ENCODE data around the gene FLT1. TPM values are rescaled to one million over a fixed set of nuclear protein-coding genes. Genes with fewer than 3 reads are reported as not detected.

The FLT1 gene
- total and polyA plus RNA-seq, 2 of the 13 experiments (the other 11 are each of a cell fraction or from before 2014, with no cell fraction given) = 0.02 TPM; not detected in 1

DNA sequence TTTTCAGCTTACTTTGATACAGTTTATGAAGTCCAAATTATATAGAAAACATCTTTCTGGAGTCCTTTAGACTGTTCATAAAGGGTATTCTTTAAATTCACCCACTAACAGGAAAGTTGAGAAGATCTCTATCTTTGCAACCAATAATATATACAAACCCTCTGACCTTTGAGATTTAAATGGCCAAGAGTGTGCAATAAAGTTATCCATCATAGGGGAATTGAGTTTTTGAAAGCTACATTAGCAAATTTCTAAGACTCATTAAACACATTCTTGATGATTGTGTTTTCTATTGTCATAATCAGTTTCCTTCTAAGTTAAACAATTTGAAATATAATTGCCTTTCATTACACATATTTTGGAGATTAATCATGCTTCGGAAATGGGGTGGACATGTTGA, 15.9 kb downstream of the FLT1 start (continued):
- TF ChIP-seq, protein P1, sequence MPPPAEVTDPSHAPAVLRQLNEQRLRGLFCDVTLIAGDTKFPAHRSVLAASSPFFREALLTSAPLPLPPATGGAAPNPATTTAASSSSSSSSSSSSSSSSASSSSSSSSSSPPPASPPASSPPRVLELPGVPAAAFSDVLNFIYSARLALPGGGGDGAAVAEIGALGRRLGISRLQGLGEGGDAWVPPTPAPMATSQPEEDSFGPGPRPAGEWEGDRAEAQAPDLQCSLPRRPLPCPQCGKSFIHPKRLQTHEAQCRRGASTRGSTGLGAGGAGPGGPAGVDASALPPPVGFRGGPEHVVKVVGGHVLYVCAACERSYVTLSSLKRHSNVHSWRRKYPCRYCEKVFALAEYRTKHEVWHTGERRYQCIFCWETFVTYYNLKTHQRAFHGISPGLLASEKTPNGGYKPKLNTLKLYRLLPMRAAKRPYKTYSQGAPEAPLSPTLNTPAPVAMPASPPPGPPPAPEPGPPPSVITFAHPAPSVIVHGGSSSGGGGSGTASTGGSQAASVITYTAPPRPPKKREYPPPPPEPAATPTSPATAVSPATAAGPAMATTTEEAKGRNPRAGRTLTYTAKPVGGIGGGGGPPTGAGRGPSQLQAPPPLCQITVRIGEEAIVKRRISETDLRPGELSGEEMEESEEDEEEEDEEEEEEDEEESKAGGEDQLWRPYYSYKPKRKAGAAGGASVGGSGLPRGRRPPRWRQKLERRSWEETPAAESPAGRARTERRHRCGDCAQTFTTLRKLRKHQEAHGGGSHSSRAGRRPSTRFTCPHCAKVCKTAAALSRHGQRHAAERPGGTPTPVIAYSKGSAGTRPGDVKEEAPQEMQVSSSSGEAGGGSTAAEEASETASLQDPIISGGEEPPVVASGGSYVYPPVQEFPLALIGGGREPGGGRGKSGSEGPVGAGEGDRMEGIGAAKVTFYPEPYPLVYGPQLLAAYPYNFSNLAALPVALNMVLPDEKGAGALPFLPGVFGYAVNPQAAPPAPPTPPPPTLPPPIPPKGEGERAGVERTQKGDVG (CRISPR knock-in tag; IDR thresholded peaks at IDR 0.05; ENCODE audit: borderline replicate concordance) = no peak
- TF ChIP-seq NFE2 (CRISPR knock-in tag; IDR thresholded peaks at IDR 0.05) (no peak), MAF1 (CRISPR knock-in tag; IDR thresholded peaks at IDR 0.05; ENCODE audit: borderline replicate concordance) (no peak), LBX2 (CRISPR knock-in tag; IDR thresholded peaks at IDR 0.05; ENCODE audit: borderline replicate concordance) (no peak), ONECUT2 (CRISPR knock-in tag; IDR thresholded peaks at IDR 0.05) (no peak)

- Histone ChIP-seq H4K20me1 (ENCODE audit: insufficient read depth, low read length) (no peaks in the 10 kb centered on the region), H3K4me1 (ENCODE audit: insufficient read depth, low read length) (0 out of 2 replicates have a peak, but pooled peaks cover 6% of the 10 kb centered on the region), H3K4me2 (ENCODE audit: low read depth, low read length) (no peak overlapping the region), H3K27ac (ENCODE audit: extremely low read length, insufficient read depth, low read length) (no peak overlapping the region), H3K9me3 (ENCODE audit: low read length) (no peaks in the 10 kb centered on the region), H2AFZ (ENCODE audit: low read length) (no peak overlapping the region), H3K27me3 (ENCODE audit: control insufficient read depth in 1 of 2, insufficient read depth in 2 of 2, low read length in 2 of 2) (no peaks in the 10 kb centered on the region), H3K36me3 (replicated peaks in 1 of 2; ENCODE audit: control insufficient read depth in 1 of 2, insufficient read depth in 2 of 2, low read length in 2 of 2) (no peaks in the 10 kb centered on the region), H3K9ac (ENCODE audit: insufficient read depth, low read depth, low read length) (no peak overlapping the region), H3K79me2 (ENCODE audit: insufficient read depth, low read length) (no peaks in the 10 kb centered on the region), H3K4me3 (replicated peaks in 1 of 3; ENCODE audit: insufficient read depth in 1 of 3, low read depth in 2 of 3, low read length in 3 of 3) (no peak overlapping the region)
- intact Hi-C loops (cut with micrococcal nuclease; ENCODE audit: unreplicated experiment) = no loop called here
- DNase-seq (ENCODE audit: low spot score) = no peak
- FAIRE-seq = no peak
- no peak for ATAC-seq
- TF ChIP-seq ZBTB7B (CRISPR knock-in tag; IDR thresholded peaks at IDR 0.05) = no peak
- TF ChIP-seq KLF15 (CRISPR knock-in tag; IDR thresholded peaks at IDR 0.05; ENCODE audit: borderline replicate concordance) = no peak
- TF ChIP-seq ZNF761 (CRISPR knock-in tag; conservative IDR thresholded peaks at IDR 0.05) = no peak
- no peak for TF ChIP-seq PCBP2 (optimal IDR thresholded peaks at IDR 0.05; ENCODE audit: low read depth, low read length, poor library complexity, severe bottlenecking)
- ChIA-PET CTCF (ENCODE audit: low intra/inter-chr PET ratio, low total read pairs) (no interaction called here), POLR2A (no interaction called here)
- no TSS peak for BruUV-seq (replicated peaks)
- WGBS (ENCODE audit: low lambda C conversion rate) = 44% methylated on average over 3 of the region's 3 CpGs
- in situ Hi-C loops (cut with HindIII; ENCODE audit: extremely low pct_ligation_motif_present, low pct_unique_long_range_greater_than_20kb) = no loop called here
These were observed 16.8 kb downstream of the FLT1 start for GRCh38 chr13:28478127-28478526.
